Nephron (organoid): Measurements from ENCODE around the gene C1orf94.

Experiments
- H3K27ac Mint-ChIP-seq, 3 experiments: 2 replicates each; pipeline ENCODE4 v1.8.0; 2020; ENCODE audit warnings: mixed read lengths in 3 of 3, mild to moderate bottlenecking in 2 of 3, moderate library complexity in 1 of 3
- H3K27me3 Mint-ChIP-seq: 2 replicates; pipeline ENCODE4 v1.8.0; 2021; ENCODE audit warnings: low read depth, mild to moderate bottlenecking, moderate library complexity, mixed read lengths
- H3K36me3 Mint-ChIP-seq: 2 replicates; pipeline ENCODE4 v1.8.0; 2020; ENCODE audit warnings: low read depth, mixed read lengths
- H3K4me1 Mint-ChIP-seq: 2 replicates; pipeline ENCODE4 v1.8.0; 2020; ENCODE audit warnings: mixed read lengths
- H3K4me3 Mint-ChIP-seq, 3 experiments: 2 replicates each; pipeline ENCODE4 v1.8.0; 2020; ENCODE audit warnings: mild to moderate bottlenecking in 3 of 3, mixed read lengths in 3 of 3, moderate library complexity in 2 of 3
- H3K9me3 Mint-ChIP-seq: 2 replicates; pipeline ENCODE4 v1.8.0; 2020; ENCODE audit warnings: mixed read lengths
- TF ChIP-seq, protein P1 (sequence below), 3 experiments: fragments of 200-600 bp; sonication (generic); IDR thresholded peaks; one replicate each; pipeline ENCODE4 v1.5.0; 2021; ENCODE audit warnings: antibody characterized with exemption in 3 of 3; ENCODE audit not compliant: unreplicated experiment in 3 of 3

Gene C1orf94

DNA sequence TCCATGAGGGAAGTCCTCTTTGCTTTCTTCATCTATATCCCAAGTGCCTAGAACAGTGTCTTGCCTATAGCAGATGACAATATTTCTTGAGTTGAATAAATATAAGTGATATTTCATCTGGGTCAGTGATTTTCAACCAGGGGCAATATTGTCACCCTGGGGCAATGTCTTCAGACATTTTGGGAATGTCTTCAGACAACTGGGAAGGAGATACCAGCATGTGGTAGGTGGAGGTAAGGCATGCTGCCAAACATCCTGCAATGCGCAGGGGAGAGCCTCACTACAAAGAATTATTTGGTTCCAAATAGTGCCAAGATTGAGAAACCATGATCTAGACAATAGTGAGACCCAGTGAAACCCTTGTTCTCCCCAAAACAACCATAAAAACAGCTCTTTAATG lies 54.7 kb downstream of the C1orf94 start:
- no peak overlapping the region for H3K27ac Mint-ChIP-seq
- no peaks in the 10 kb centered on the region for H3K36me3 Mint-ChIP-seq
- TF ChIP-seq, protein P1, sequence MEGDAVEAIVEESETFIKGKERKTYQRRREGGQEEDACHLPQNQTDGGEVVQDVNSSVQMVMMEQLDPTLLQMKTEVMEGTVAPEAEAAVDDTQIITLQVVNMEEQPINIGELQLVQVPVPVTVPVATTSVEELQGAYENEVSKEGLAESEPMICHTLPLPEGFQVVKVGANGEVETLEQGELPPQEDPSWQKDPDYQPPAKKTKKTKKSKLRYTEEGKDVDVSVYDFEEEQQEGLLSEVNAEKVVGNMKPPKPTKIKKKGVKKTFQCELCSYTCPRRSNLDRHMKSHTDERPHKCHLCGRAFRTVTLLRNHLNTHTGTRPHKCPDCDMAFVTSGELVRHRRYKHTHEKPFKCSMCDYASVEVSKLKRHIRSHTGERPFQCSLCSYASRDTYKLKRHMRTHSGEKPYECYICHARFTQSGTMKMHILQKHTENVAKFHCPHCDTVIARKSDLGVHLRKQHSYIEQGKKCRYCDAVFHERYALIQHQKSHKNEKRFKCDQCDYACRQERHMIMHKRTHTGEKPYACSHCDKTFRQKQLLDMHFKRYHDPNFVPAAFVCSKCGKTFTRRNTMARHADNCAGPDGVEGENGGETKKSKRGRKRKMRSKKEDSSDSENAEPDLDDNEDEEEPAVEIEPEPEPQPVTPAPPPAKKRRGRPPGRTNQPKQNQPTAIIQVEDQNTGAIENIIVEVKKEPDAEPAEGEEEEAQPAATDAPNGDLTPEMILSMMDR (IDR thresholded peaks at IDR 0.05; ENCODE audit: unreplicated experiment in 3 of 3), result no peak
- peaks cover 7% of the 10 kb centered on the region for H3K27me3 Mint-ChIP-seq
- no peaks in the 10 kb centered on the region for H3K9me3 Mint-ChIP-seq
- no peaks in the 10 kb centered on the region for H3K4me1 Mint-ChIP-seq
- H3K4me3 Mint-ChIP-seq, result no peak overlapping the region

- Mint-ChIP-seq H3K4me1 (no peaks in the 10 kb centered on the region), H3K36me3 (no peaks in the 10 kb centered on the region), H3K27me3 (peaks cover 3% of the 10 kb centered on the region), H3K9me3 (peaks cover 11% of the 10 kb centered on the region), H3K4me3 (no peak overlapping the region), H3K27ac (no peak overlapping the region)
- TF ChIP-seq, protein P1 (IDR thresholded peaks at IDR 0.05; ENCODE audit: unreplicated experiment in 3 of 3), result no peak
Measured at GRCh38 chr1:34235594-34235993, 58.9 kb downstream of the C1orf94 start.

- TF ChIP-seq, protein P1 (IDR thresholded peaks at IDR 0.05; ENCODE audit: unreplicated experiment in 3 of 3), result no peak
- no peaks in the 10 kb centered on the region for H3K36me3 Mint-ChIP-seq
- H3K4me3 Mint-ChIP-seq, result no peak overlapping the region
- H3K4me1 Mint-ChIP-seq, result no peaks in the 10 kb centered on the region
- peaks cover 3% of the 10 kb centered on the region for H3K27me3 Mint-ChIP-seq
- H3K9me3 Mint-ChIP-seq, result peaks cover 11% of the 10 kb centered on the region
- no peak overlapping the region for H3K27ac Mint-ChIP-seq
Measured at GRCh38 chr1:34236089-34236488, 59.4 kb downstream of the C1orf94 start.

DNA sequence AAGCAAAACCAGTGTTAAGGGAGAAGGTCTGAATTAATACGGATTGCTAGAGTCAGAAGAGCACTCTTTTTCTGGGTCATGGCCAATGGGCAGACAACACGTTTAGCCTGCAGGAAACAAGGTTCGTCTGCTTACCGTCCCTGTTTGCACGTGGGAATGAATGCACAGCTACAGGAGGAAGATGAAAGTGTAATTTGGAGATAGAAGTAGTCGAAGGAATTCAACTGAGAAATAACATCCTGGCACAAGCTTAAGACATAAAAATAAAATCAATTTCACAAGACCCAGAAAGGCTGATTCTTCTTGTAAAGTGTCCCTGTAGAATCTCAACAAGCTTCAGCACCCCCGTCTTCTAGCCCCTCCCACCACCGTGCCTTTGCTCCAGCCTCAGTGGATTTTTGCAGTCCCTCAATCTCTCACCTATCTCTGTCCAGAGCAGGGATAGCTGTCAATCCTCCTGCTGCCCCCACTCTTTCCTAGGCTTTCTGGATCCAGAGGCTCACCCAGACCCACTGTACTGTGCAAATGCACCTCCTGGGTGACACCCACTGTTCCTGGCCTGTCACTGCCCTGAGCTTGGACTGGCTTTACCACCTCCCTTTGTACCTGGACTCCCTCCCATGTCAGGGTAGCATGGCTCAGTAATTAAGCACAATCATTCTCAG lies 60.6 kb downstream of the C1orf94 start:
- Mint-ChIP-seq H3K27ac (no peak overlapping the region), H3K9me3 (peaks cover 11% of the 10 kb centered on the region), H3K36me3 (no peaks in the 10 kb centered on the region), H3K4me3 (no peak overlapping the region), H3K27me3 (peaks cover 3% of the 10 kb centered on the region), H3K4me1 (no peaks in the 10 kb centered on the region)
- TF ChIP-seq, protein P1 (IDR thresholded peaks at IDR 0.05; ENCODE audit: unreplicated experiment in 3 of 3), result no peak

GRCh38 chr1:34245967-34246366 lies 69.3 kb downstream of the C1orf94 start:
- TF ChIP-seq, protein P1 (IDR thresholded peaks at IDR 0.05; ENCODE audit: unreplicated experiment in 3 of 3), result no peak
- Mint-ChIP-seq H3K36me3 (no peaks in the 10 kb centered on the region), H3K4me1 (no peaks in the 10 kb centered on the region), H3K9me3 (peaks cover 14% of the 10 kb centered on the region), H3K27me3 (peaks cover 10% of the 10 kb centered on the region), H3K4me3 (no peak overlapping the region), H3K27ac (no peak overlapping the region)

- TF ChIP-seq, protein P1 (IDR thresholded peaks at IDR 0.05; ENCODE audit: unreplicated experiment in 3 of 3), result no peak
- Mint-ChIP-seq H3K9me3 (peaks cover 9% of the 10 kb centered on the region), H3K36me3 (no peaks in the 10 kb centered on the region), H3K4me1 (no peaks in the 10 kb centered on the region), H3K27ac (no peak overlapping the region), H3K27me3 (peaks cover 10% of the 10 kb centered on the region), H3K4me3 (no peak overlapping the region)
Measured at GRCh38 chr1:34250342-34250741, 73.6 kb downstream of the C1orf94 start.
